SK-N-SH treated with all-trans-retinoic acid at 6 μM for 48 hours (cell line): ENCODE measurements around the gene RGR.

Source experiments
- ARNTL ChIP-seq: fragments of 450-650 bp; formaldehyde crosslinking; IDR thresholded peaks from 2 replicates; pipeline ENCODE4 v1.5.0; 2020; ENCODE audit warnings: low read depth, mild to moderate bottlenecking, moderate library complexity, borderline replicate concordance
- CSDC2 ChIP-seq: fragments of 250-450 bp; sonication (Bioruptor Pico); IDR thresholded peaks from 2 replicates; pipeline ENCODE4 v1.5.0; 2020; ENCODE audit warnings: mild to moderate bottlenecking, moderate library complexity
- GLIS3 ChIP-seq: fragments of 250-450 bp; sonication (Bioruptor Pico); IDR thresholded peaks from 2 replicates; pipeline ENCODE4 v1.5.0; 2020; ENCODE audit warnings: mild to moderate bottlenecking, moderate library complexity
- OSR1 ChIP-seq: fragments of 250-450 bp; sonication (Bioruptor Pico); IDR thresholded peaks from 2 replicates; pipeline ENCODE4 v1.8.0; 2022; ENCODE audit warnings: moderate library complexity, mild to moderate bottlenecking, inconsistent platforms
- RARB ChIP-seq: fragments of 250-450 bp; sonication (Bioruptor Pico); IDR thresholded peaks from 2 replicates; pipeline ENCODE4 v1.8.0; 2021; ENCODE audit warnings: mild to moderate bottlenecking, moderate library complexity
- SNAI2 ChIP-seq: fragments of 250-450 bp; sonication (Bioruptor Pico); IDR thresholded peaks from 2 replicates; pipeline ENCODE4 v1.5.0; 2020; ENCODE audit warnings: mild to moderate bottlenecking, moderate library complexity
- TCF4 ChIP-seq: fragments of 250-450 bp; sonication (Bioruptor Pico); IDR thresholded peaks from 2 replicates; pipeline ENCODE4 v1.8.0; 2021; ENCODE audit warnings: mild to moderate bottlenecking, moderate library complexity, borderline replicate concordance
- TOX ChIP-seq: fragments of 250-450 bp; sonication (Bioruptor Pico); IDR thresholded peaks from 2 replicates; pipeline ENCODE4 v1.8.0; 2021; ENCODE audit warnings: mild to moderate bottlenecking, moderate library complexity, borderline replicate concordance
- ZFP3 ChIP-seq: fragments of 250-450 bp; sonication (Bioruptor Pico); IDR thresholded peaks from 2 replicates; pipeline ENCODE4 v1.5.0; 2020; ENCODE audit warnings: mild to moderate bottlenecking, moderate library complexity
- ZFP30 ChIP-seq: fragments of 450-650 bp; formaldehyde crosslinking; IDR thresholded peaks from 2 replicates; pipeline ENCODE4 v1.5.0; 2022; ENCODE audit warnings: mild to moderate bottlenecking, moderate library complexity
- ZNF70 ChIP-seq: fragments of 450-650 bp; formaldehyde crosslinking; IDR thresholded peaks from 2 replicates; pipeline ENCODE4 v1.5.0; 2020; ENCODE audit warnings: mild to moderate bottlenecking, moderate library complexity
- TF ChIP-seq, protein P1 (sequence below): fragments of 250-450 bp; sonication (Bioruptor Pico); IDR thresholded peaks from 2 replicates; pipeline ENCODE4 v1.5.0; 2020; ENCODE audit warnings: mild to moderate bottlenecking, moderate library complexity
- TF ChIP-seq, protein P2 (sequence below): fragments of 250-450 bp; sonication (Bioruptor Pico); IDR thresholded peaks from 2 replicates; pipeline ENCODE4 v1.8.0; 2020; ENCODE audit warnings: mild to moderate bottlenecking, moderate library complexity, borderline replicate concordance

- TF ChIP-seq, protein P1, sequence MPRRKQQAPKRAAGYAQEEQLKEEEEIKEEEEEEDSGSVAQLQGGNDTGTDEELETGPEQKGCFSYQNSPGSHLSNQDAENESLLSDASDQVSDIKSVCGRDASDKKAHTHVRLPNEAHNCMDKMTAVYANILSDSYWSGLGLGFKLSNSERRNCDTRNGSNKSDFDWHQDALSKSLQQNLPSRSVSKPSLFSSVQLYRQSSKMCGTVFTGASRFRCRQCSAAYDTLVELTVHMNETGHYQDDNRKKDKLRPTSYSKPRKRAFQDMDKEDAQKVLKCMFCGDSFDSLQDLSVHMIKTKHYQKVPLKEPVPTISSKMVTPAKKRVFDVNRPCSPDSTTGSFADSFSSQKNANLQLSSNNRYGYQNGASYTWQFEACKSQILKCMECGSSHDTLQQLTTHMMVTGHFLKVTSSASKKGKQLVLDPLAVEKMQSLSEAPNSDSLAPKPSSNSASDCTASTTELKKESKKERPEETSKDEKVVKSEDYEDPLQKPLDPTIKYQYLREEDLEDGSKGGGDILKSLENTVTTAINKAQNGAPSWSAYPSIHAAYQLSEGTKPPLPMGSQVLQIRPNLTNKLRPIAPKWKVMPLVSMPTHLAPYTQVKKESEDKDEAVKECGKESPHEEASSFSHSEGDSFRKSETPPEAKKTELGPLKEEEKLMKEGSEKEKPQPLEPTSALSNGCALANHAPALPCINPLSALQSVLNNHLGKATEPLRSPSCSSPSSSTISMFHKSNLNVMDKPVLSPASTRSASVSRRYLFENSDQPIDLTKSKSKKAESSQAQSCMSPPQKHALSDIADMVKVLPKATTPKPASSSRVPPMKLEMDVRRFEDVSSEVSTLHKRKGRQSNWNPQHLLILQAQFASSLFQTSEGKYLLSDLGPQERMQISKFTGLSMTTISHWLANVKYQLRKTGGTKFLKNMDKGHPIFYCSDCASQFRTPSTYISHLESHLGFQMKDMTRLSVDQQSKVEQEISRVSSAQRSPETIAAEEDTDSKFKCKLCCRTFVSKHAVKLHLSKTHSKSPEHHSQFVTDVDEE (CRISPR knock-in tag): no peak
- TF ChIP-seq ARNTL (CRISPR knock-in tag): no peak
- TF ChIP-seq ZFP30 (CRISPR knock-in tag): no peak
- TF ChIP-seq CSDC2 (CRISPR knock-in tag): no peak
- TF ChIP-seq, protein P2, sequence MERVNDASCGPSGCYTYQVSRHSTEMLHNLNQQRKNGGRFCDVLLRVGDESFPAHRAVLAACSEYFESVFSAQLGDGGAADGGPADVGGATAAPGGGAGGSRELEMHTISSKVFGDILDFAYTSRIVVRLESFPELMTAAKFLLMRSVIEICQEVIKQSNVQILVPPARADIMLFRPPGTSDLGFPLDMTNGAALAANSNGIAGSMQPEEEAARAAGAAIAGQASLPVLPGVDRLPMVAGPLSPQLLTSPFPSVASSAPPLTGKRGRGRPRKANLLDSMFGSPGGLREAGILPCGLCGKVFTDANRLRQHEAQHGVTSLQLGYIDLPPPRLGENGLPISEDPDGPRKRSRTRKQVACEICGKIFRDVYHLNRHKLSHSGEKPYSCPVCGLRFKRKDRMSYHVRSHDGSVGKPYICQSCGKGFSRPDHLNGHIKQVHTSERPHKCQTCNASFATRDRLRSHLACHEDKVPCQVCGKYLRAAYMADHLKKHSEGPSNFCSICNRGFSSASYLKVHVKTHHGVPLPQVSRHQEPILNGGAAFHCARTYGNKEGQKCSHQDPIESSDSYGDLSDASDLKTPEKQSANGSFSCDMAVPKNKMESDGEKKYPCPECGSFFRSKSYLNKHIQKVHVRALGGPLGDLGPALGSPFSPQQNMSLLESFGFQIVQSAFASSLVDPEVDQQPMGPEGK (CRISPR knock-in tag): no peak
- TF ChIP-seq ZNF70 (CRISPR knock-in tag): no peak
- no peak for TF ChIP-seq SNAI2 (CRISPR knock-in tag)
- no peak for TF ChIP-seq RARB (CRISPR knock-in tag)
- no peak for TF ChIP-seq TCF4 (CRISPR knock-in tag)
- no peak for TF ChIP-seq GLIS3 (CRISPR knock-in tag)
- no peak for TF ChIP-seq ZFP3 (CRISPR knock-in tag)
- TF ChIP-seq TOX (CRISPR knock-in tag): no peak
- no peak for TF ChIP-seq OSR1
These were observed 30.7 kb upstream of the RGR start for GRCh38 chr10:84214046-84214572.
